WTC11 (cell line): ENCODE results near the gene CERS4.
"Not testable (repeated sequence)": the region's sequence is repeated elsewhere in the genome, so short reads cannot be mapped to it uniquely, and the experiment has no call there.

Experiments used
- AFF4 ChIP-seq: sonication (generic); formaldehyde crosslinking; IDR thresholded peaks from 2 replicates; pipeline ENCODE4 v1.8.1; 2023; ENCODE audit warnings: mild to moderate bottlenecking, missing genetic modification reagents, borderline replicate concordance
- CTCF ChIP-seq: fragments of 200-600 bp; IDR thresholded peaks from 2 replicates; pipeline ENCODE4 v1.8.0; 2022; ENCODE audit warnings: antibody characterized with exemption
- ELF4 ChIP-seq: sonication (generic); formaldehyde crosslinking; IDR thresholded peaks from 2 replicates; pipeline ENCODE4 v1.8.1; 2022; ENCODE audit warnings: low read depth, mild to moderate bottlenecking, moderate library complexity, missing genetic modification reagents

GRCh38 chr19:8247129-8247890, 38.1 kb downstream of the CERS4 start:
- not testable (repeated sequence) for TF ChIP-seq AFF4 (CRISPR knock-in tag); ELF4 (CRISPR knock-in tag); CTCF
